Keratinocyte (primary cell): ENCODE measurements around the gene CRYGD. TPM values are rescaled to one million over a fixed set of nuclear protein-coding genes. Genes with fewer than 3 reads are reported as not detected.

ENCODE experiments used
- DNase-seq: peaks from one replicate; pipeline ENCODE4 v3.0.0-alpha.2; 2011; ENCODE audit warnings: low read depth, missing footprints, low spot score
- FAIRE-seq: peaks from 2 replicates; lab custom pipeline; 2011; peaks lifted over from hg19 to GRCh38; lab: Jason Lieb, UNC
- H2AFZ ChIP-seq: 2 replicates; pipeline ENCODE4 v1.6.0; 2012; ENCODE audit warnings: low read length, control low read depth, inconsistent platforms; ENCODE audit not compliant: control insufficient read depth
- H3K27ac ChIP-seq: 2 replicates; pipeline ENCODE4 v1.5.1; 2011; ENCODE audit warnings: low read length; ENCODE audit not compliant: control insufficient read depth, insufficient read depth
- H3K27me3 ChIP-seq: 3 replicates; pipeline ENCODE4 v1.6.0; 2011; ENCODE audit warnings: low read length; ENCODE audit not compliant: control insufficient read depth, insufficient read depth; ENCODE audit errors: extremely low read depth
- H3K36me3 ChIP-seq, 2 experiments: 2 replicates in 1 of 2; 3 replicates in 1 of 2; pipeline ENCODE4 v1.5.1; 2011; ENCODE audit warnings: low read length in 2 of 2, mild to moderate bottlenecking in 1 of 2; ENCODE audit not compliant: control insufficient read depth in 2 of 2, insufficient read depth in 2 of 2; ENCODE audit errors: extremely low read depth in 1 of 2
- H3K4me1 ChIP-seq: 3 replicates; pipeline ENCODE4 v1.5.1; 2011; ENCODE audit warnings: low read length; ENCODE audit not compliant: control insufficient read depth, insufficient read depth; ENCODE audit errors: extremely low read depth
- H3K4me2 ChIP-seq: 3 replicates; pipeline ENCODE4 v1.6.0; 2011; ENCODE audit warnings: low read depth, low read length; ENCODE audit not compliant: control insufficient read depth, insufficient read depth; ENCODE audit errors: extremely low read depth
- H3K4me3 ChIP-seq, 3 experiments: fragments of 200-600 bp in 1 of 3; sonication (generic) in 1 of 3; 2 replicates in 2 of 3; 3 replicates in 1 of 3; pipeline ENCODE4 v1.5.1; 2011 to 2016; ENCODE audit warnings: low read length in 3 of 3, mild to moderate bottlenecking in 3 of 3, control low read depth in 2 of 3, inconsistent platforms in 1 of 3, low read depth in 1 of 3, mixed read lengths in 1 of 3, mixed run types in 1 of 3, moderate library complexity in 1 of 3; ENCODE audit not compliant: control insufficient read depth in 2 of 3, insufficient read depth in 2 of 3; ENCODE audit errors: extremely low read depth in 1 of 3
- H3K79me2 ChIP-seq: 2 replicates; pipeline ENCODE4 v1.6.0; 2012; ENCODE audit warnings: low read length; ENCODE audit not compliant: control insufficient read depth, insufficient read depth
- H3K9ac ChIP-seq: 3 replicates; pipeline ENCODE4 v1.6.0; 2011; ENCODE audit warnings: low read length; ENCODE audit not compliant: control insufficient read depth, insufficient read depth; ENCODE audit errors: extremely low read depth
- H3K9me1 ChIP-seq: 3 replicates; pipeline ENCODE4 v1.6.0; 2011; ENCODE audit warnings: low read length; ENCODE audit not compliant: control insufficient read depth, insufficient read depth; ENCODE audit errors: extremely low read depth
- H3K9me3 ChIP-seq: 2 replicates; pipeline ENCODE4 v1.5.1; 2012; ENCODE audit warnings: low read depth, low read length; ENCODE audit not compliant: control insufficient read depth
- H4K20me1 ChIP-seq: 3 replicates; pipeline ENCODE4 v1.6.0; 2011; ENCODE audit warnings: low read length; ENCODE audit not compliant: control insufficient read depth, insufficient read depth; ENCODE audit errors: extremely low read depth
- CTCF ChIP-seq, 3 experiments: IDR thresholded peaks in 1 of 3; conservative IDR thresholded peaks in 1 of 3; optimal IDR thresholded peaks in 1 of 3; 2 replicates in 2 of 3; 3 replicates in 1 of 3; pipeline versions ENCODE3 to v1.5.1; 2011; ENCODE audit warnings: low read length in 3 of 3, mild to moderate bottlenecking in 3 of 3, moderate library complexity in 2 of 3, control low read depth in 1 of 3, inconsistent platforms in 1 of 3; ENCODE audit not compliant: insufficient read depth in 2 of 3; ENCODE audit errors: extremely low read depth in 1 of 3
- EZH2 ChIP-seq: IDR thresholded peaks from one replicate; pipeline ENCODE4 v1.6.1; 2012; ENCODE audit warnings: inconsistent platforms, mild to moderate bottlenecking, low read length, moderate library complexity
- dilution Hi-C: fragments of 300-500 bp; cut with MboI; formaldehyde crosslinking; loops from one replicate; pipeline ENCODE4 v1.7.0; 2020; ENCODE audit warnings: low sequenced_read_pairs; ENCODE audit not compliant: extremely low pct_ligation_motif_present
- polyA plus RNA-seq, 5 experiments: library from polyadenylated mRNA; depleted of rRNA in 3 of 5; stranded (reverse) in 3 of 5; stranded (forward) in 1 of 5; unstranded in 1 of 5; fragments of >200 nt; gene quantifications; 1 replicate in 1 of 5; 2 replicates in 3 of 5; 3 replicates in 1 of 5; pipeline versions ENCODE4 v1.2.1 to v1.2.3, GENCODE V29; 2011 to 2012; ENCODE audit warnings: missing spikeins in 2 of 5, low read depth in 1 of 5, low replicate concordance in 1 of 5

Gene CRYGD
- polyA plus RNA-seq, 1 donor (not counting 4 experiments of a cell fraction or from before 2014, with no cell fraction given), result not detected

GRCh38 chr2:208142925-208143799 lies 18.8 kb upstream of the CRYGD start:
- Histone ChIP-seq H3K9me3 (no peaks in the 10 kb centered on the region), H3K9ac (no peak overlapping the region), H4K20me1 (no peaks in the 10 kb centered on the region), H3K4me1 (no peaks in the 10 kb centered on the region), H3K27ac (no peak overlapping the region), H3K27me3 (no peaks in the 10 kb centered on the region), H3K9me1 (no peaks in the 10 kb centered on the region), H3K4me2 (no peak overlapping the region), H3K4me3 (no peak overlapping the region), H3K36me3 (no peaks in the 10 kb centered on the region), H2AFZ (no peak overlapping the region), H3K79me2 (no peaks in the 10 kb centered on the region)
- TF ChIP-seq CTCF (optimal IDR thresholded peaks at IDR 0.05 in 1 of 3, IDR thresholded peaks at IDR 0.05 in 1 of 3, conservative IDR thresholded peaks at IDR 0.05 in 1 of 3; ENCODE audit: extremely low read depth in 1 of 3, insufficient read depth in 2 of 3, low read length in 3 of 3) (no peak), EZH2 (no peak)
- dilution Hi-C loops, result no loop called here
- no peak for FAIRE-seq
- DNase-seq, result no peak

GRCh38 chr2:208142240-208142924 lies 18.1 kb upstream of the CRYGD start:
- FAIRE-seq, result no peak

More at GRCh38 chr2:208142240-208142924, 18.1 kb upstream of the CRYGD start:
- H3K4me3 ChIP-seq, result no peak overlapping the region
- no peaks in the 10 kb centered on the region for H3K4me1 ChIP-seq
- H3K27ac ChIP-seq, result no peak overlapping the region
- H3K36me3 ChIP-seq, result no peaks in the 10 kb centered on the region
- dilution Hi-C loops, result no loop called here
- no peaks in the 10 kb centered on the region for H3K9me3 ChIP-seq
- H3K4me2 ChIP-seq, result no peak overlapping the region
- H2AFZ ChIP-seq, result no peak overlapping the region
- no peak for TF ChIP-seq CTCF (optimal IDR thresholded peaks at IDR 0.05 in 1 of 3, IDR thresholded peaks at IDR 0.05 in 1 of 3, conservative IDR thresholded peaks at IDR 0.05 in 1 of 3; ENCODE audit: extremely low read depth in 1 of 3, insufficient read depth in 2 of 3, low read length in 3 of 3)
- no peak for TF ChIP-seq EZH2
- H3K79me2 ChIP-seq, result no peaks in the 10 kb centered on the region
- H3K9ac ChIP-seq, result no peak overlapping the region
- H3K9me1 ChIP-seq, result no peaks in the 10 kb centered on the region
- no peaks in the 10 kb centered on the region for H4K20me1 ChIP-seq
- H3K27me3 ChIP-seq, result no peaks in the 10 kb centered on the region
- DNase-seq, result no peak
